RWPE1 (cell line): Measurements from ENCODE around the gene BCAN.
"Not testable (repeated sequence)": the region's sequence is repeated elsewhere in the genome, so short reads cannot be mapped to it uniquely, and the experiment has no call there.

Experiments used
- CTCF ChIA-PET: fragments of 350-600 bp; sonication (Branson Sonifier 250); formaldehyde crosslinking; extraction: SDS; loops from one replicate; lab custom pipeline; 2021; lab: Yijun Ruan, JAX
- POLR2A ChIA-PET: fragments of 400-600 bp; formaldehyde crosslinking; extraction: SDS; loops from one replicate; lab custom pipeline; 2020; ENCODE audit warnings: antibody characterized with exemption; ENCODE audit not compliant: low non-redundant PET; lab: Yijun Ruan, JAX
- DNase-seq: peaks from one replicate; pipeline ENCODE4 v3.0.0; 2012; ENCODE audit warnings: low spot score
- H3K27ac ChIP-seq: fragments of 450-650 bp; 2 replicates; pipeline ENCODE4 v1.5.1; 2017
- TF ChIP-seq, protein P1 (sequence below): fragments of 450-650 bp; conservative IDR thresholded peaks from 2 replicates; pipeline ENCODE4 v1.5.1; 2017; ENCODE audit warnings: low read depth, mild to moderate bottlenecking

BCAN gene

GRCh38 chr1:156601892-156602291, 40.0 kb upstream of the BCAN start:
- peak overlapping the region; percentile 87 for H3K27ac ChIP-seq
- ChIA-PET POLR2A (interaction anchor here (0.9 kb wide), 1 partner anchor 10 kb away, joined by 8 read pairs; the partner anchor contains the start of gene NAXE), CTCF (interaction anchor here (0.7 to 1.1 kb wide), 2 partner anchors 16 to 99 kb away, joined by 3 read pairs; no protein-coding TSS in a partner anchor)
- no peak for DNase-seq
- TF ChIP-seq, protein P1, sequence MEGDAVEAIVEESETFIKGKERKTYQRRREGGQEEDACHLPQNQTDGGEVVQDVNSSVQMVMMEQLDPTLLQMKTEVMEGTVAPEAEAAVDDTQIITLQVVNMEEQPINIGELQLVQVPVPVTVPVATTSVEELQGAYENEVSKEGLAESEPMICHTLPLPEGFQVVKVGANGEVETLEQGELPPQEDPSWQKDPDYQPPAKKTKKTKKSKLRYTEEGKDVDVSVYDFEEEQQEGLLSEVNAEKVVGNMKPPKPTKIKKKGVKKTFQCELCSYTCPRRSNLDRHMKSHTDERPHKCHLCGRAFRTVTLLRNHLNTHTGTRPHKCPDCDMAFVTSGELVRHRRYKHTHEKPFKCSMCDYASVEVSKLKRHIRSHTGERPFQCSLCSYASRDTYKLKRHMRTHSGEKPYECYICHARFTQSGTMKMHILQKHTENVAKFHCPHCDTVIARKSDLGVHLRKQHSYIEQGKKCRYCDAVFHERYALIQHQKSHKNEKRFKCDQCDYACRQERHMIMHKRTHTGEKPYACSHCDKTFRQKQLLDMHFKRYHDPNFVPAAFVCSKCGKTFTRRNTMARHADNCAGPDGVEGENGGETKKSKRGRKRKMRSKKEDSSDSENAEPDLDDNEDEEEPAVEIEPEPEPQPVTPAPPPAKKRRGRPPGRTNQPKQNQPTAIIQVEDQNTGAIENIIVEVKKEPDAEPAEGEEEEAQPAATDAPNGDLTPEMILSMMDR, result no peak

GRCh38 chr1:156602557-156602993, 39.3 kb upstream of the BCAN start:
- CTCF ChIA-PET, result interaction anchor here (0.5 to 1.1 kb wide), 2 partner anchors 100 to 797 kb away, joined by 3 read pairs; no protein-coding TSS in a partner anchor
- peak; percentile 62 for DNase-seq
- POLR2A ChIA-PET, result interaction anchor here (0.6 to 0.9 kb wide), 2 partner anchors 11 to 1380 kb away, joined by 8 read pairs; partner anchors contain the start of gene NAXE
- TF ChIP-seq, protein P1, result peak; percentile 31
- peak overlapping the region; percentile 87 for H3K27ac ChIP-seq

DNA sequence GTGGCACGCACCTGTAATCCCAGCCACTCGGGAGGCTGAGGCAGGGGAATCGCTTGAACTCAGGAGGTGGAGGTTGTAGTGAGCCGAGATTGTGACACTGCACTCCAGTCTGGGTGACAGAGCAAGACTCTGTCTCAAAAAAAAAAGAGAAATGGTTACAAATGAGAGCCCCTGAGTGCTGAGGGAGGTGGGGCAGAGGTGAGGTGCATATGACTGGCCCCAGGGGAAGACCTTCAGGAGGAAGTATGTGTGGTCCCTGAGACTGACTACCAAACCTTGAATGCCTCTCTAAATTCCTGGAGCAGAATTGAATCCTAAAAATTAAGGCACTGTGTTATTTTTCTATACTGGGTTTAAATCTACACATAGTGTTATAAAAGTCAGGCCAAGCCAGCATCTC, 34.6 kb upstream of the BCAN start:
- H3K27ac ChIP-seq, DNase-seq, POLR2A ChIA-PET, CTCF ChIA-PET: not testable (repeated sequence)

GRCh38 chr1:156608036-156608674, 33.8 kb upstream of the BCAN start:
- ChIA-PET POLR2A (interaction anchor here (0.6 kb wide), 1 partner anchor 17 kb away, joined by 3 read pairs; the partner anchor contains the start of gene NAXE), CTCF (interaction anchor here (0.6 to 1.8 kb wide), 18 partner anchors 9 to 223 kb away, joined by 3 to 11 read pairs (median 4); partner anchors contain the start of gene NAXE)
- TF ChIP-seq, protein P1, result peak; percentile 87
- no peak overlapping the region for H3K27ac ChIP-seq
- peak; percentile 57 for DNase-seq

GRCh38 chr1:156608981-156609380, 32.9 kb upstream of the BCAN start:
- H3K27ac ChIP-seq, result no peak overlapping the region
- DNase-seq, result peak; percentile 58
- CTCF ChIA-PET, result interaction anchor here (0.6 to 1.8 kb wide), 11 partner anchors 8 to 223 kb away, joined by 3 to 11 read pairs (median 4); partner anchors contain the start of gene NAXE
- TF ChIP-seq, protein P1, result peak; percentile 71
- POLR2A ChIA-PET, result no interaction called here

GRCh38 chr1:156610072-156610471, 31.8 kb upstream of the BCAN start:
- H3K27ac ChIP-seq, CTCF ChIA-PET, POLR2A ChIA-PET, DNase-seq: not testable (repeated sequence)

- DNase-seq, result no peak
- H3K27ac ChIP-seq, result no peak overlapping the region
- ChIA-PET CTCF (interaction anchor here (1.3 kb wide), 1 partner anchor 66 kb away, joined by 3 read pairs; no protein-coding TSS in a partner anchor), POLR2A (no interaction called here)
- TF ChIP-seq, protein P1, result no peak
These were observed 29.3 kb upstream of the BCAN start for GRCh38 chr1:156612666-156613065.
